NT2/D1 (cell line): ENCODE measurements around the gene ATP5F1E.

ENCODE experiments used
- SUZ12 ChIP-seq: IDR thresholded peaks from 2 replicates; pipeline ENCODE4 v1.6.1; 2011; ENCODE audit not compliant: insufficient read length, insufficient read depth; ENCODE audit errors: extremely low read depth
- YY1 ChIP-seq: IDR thresholded peaks from 2 replicates; pipeline ENCODE4 v1.6.1; 2011; ENCODE audit not compliant: insufficient read length, insufficient read depth
- ZNF274 ChIP-seq: IDR thresholded peaks from 2 replicates; pipeline ENCODE4 v1.6.1; 2011; ENCODE audit warnings: mild to moderate bottlenecking, low read depth, low read length

DNA sequence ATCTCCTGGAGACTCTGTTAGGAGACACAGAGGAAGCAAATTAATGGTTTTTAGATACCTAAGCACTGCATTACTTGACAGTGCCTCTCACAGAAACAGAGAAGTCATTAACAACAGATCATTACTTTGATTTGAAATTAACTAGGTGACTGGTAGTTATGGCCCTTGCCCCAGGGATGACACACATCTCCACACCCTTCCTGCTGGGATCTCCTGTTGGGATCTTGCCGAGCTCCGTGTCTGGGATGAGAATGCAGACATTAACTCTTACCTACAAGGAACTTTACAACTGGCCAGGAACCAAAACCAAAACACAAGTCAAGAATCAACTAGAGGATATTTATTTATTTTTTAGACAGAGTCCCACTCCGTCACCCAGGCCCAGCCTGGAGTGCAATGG lies 12.7 kb upstream of the ATP5F1E start:
- no peak for TF ChIP-seq ZNF274
- TF ChIP-seq YY1, result no peak
- no peak for TF ChIP-seq SUZ12
